Stimulated activated CD4-positive, alpha-beta T cell treated with anti-CD3 and anti-CD28 coated beads, Interleukin-4, amount 100 ng/mL, for 48 hours (primary cell): ENCODE results near the gene NUAK1.

Source experiments
- DNase-seq, 2 donors: peaks; one replicate each; pipeline ENCODE4 v3.0.0-alpha.2; 2020; ENCODE audit warnings: low read depth in 2 of 2

Gene NUAK1

DNA sequence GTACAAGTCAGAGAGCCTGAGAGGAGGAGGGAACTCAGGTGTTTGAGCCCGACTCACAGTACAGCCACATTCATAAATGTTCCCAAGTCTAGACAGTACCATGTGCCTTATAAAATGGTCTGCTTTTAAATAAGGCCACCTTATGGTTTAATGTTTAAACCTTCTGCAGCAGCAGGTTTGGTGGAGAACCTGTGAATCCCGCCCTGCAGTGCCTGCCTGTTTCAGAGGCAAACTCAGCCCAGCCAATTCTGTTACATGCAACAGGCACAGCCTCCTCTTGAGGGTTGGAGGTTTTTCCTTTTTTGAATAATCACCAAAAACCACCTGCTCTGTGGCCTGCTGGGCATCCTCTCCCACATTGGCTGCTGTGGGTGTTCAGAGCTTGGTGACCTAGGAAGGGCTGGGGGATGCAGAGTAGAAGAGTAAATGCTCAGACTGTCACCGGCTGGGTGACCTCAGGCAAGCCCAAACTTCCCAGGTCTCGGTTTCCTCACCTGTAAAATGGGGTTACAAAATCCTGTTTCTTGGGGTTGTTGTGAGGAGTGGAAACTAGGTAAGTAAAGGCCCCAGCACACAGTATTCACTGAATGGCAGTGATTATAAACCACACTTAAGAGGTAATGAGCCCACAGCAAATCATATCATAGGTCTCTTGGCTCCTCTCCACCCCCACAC, 28.0 kb downstream of the NUAK1 start:
- DNase-seq, result no peak

DNA sequence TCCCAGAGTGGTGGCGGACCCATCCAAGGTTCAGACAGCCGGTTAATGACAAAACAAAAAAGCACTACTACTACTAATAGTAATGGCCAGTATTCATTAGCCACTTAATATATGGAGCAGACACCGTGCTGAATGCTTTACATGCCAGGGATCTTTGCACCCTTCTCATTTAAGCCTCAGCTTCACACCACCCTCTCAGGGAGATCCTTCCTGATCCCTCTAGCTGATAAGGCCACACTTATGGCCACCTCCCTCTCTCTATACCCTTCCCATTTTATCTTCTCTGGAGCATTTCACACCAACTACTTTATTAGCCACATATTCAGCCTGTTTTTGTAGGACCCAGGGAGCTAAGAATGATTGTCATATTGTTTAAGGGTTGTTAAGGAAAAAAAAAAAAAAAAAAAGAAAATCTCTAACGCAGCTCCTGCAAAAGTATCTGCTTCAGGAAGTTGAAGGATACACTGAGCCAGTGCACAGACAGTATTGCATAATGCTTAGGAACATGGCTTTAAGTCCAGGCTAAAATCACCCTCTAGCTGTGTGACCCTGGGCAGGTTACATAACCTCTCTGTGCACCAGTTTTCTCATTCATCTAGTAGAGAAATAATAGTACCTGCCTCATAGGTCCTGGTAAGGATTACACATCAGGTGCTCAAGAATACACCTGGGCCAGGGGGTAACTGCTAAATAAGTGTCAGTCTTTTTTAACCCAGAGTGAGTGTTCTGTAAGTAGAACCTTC, 29.4 kb downstream of the NUAK1 start:
- DNase-seq, result no peak

- DNase-seq, result no peak
Measured at GRCh38 chr12:106108185-106108835, 30.4 kb downstream of the NUAK1 start.

DNA sequence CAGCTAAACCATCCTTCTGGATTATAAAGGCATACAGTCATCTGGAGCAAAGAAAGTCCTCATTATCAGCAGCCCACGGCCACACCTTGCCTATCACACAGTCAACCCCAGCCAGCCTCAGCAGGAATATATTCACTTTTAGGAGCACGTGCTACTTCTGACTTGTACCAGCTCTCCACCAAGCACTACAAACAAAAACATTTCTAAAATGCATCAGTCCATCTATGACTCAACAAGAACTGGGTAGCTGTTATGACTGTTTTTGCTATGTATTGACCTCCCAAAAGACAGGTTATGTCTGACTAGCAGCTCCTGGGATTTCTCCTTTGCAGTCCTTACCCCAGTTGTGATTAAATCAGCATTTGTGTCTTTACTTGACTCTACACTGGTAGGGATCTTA, 31.2 kb downstream of the NUAK1 start:
- DNase-seq, result no peak

DNA sequence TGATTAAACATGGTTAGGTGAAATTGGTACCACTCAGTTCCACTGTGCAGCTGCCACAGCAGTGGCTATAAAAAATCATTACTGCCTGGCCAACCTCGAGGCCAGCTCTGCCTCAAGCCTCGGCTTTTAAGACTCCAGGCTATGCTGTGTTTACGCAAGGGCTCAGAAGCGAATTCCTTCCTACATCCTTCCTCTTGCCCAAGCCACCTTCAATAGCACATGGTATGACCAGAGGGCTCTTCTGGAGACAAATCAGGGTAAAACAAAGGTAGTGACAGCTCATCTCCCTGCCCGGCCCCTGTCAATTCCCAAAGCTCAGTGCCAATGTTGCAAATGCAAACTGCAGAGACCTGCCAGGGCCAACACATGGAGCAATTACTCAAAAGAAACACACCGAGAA, 31.9 kb downstream of the NUAK1 start:
- DNase-seq, result no peak

- no peak for DNase-seq
Measured at GRCh38 chr12:106106061-106106566, 32.6 kb downstream of the NUAK1 start.

DNA sequence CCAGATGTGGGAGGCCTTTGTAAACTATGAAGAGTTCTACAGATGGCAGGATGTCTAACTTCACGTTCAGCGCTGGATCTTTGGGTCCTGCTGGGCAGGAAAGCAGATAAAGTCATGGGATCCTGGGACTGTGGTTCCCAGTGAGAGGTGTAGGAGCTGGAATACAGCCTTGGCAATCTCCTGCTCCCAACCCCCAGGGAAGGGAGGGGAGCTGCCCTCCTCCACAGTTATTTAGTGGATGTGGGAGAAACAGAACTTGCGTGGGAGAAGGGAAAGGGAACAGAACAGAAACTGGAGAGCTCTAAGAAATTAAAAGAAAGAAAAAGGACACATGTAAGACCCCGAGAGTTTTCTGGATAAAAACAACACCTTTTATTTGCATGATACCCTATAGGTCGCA, 37.0 kb downstream of the NUAK1 start:
- DNase-seq, result no peak

- no peak for DNase-seq
Measured at GRCh38 chr12:106098691-106099200, 40.0 kb downstream of the NUAK1 start.

DNA sequence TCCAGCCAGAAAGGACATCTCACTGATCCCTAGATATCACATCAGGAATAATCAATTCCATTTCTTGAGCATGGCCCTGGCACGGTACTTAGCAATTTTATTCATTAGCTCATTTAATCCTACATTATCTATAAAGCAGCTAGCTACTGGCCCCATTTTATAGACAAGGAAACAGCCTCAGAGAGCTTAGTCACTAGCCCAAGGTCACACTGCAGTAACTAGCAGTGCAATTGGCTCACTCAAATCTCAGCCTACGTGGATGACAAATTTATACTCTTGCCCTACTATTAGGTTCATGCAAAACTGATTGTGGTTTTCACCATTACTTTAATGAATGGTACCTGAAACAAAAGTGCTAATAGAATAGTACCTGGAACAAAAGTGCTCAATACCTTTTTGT, 41.7 kb downstream of the NUAK1 start:
- no peak for DNase-seq

GRCh38 chr12:106096376-106096775, 42.4 kb downstream of the NUAK1 start:
- no peak for DNase-seq

- DNase-seq, result no peak
Measured at GRCh38 chr12:106094304-106094703, 44.5 kb downstream of the NUAK1 start.

DNA sequence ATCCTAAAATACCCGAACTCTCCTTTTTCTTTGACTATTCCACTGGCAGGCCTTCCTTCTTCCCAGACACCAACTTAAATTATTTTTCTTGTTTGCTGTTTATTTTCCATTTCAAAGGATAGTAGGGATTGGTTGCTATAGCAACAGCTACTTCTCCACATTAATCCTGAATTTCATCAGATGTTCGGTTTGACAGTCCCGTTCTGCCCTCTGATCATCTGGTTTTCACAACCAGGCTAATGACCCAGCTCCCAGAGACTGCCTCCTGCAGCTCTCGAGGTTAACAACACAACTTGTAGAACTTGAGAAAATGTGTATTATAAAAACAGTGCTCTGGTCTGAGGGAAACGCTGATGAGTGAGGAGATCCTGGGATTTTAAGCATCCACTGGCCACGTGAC, 45.5 kb downstream of the NUAK1 start:
- no peak for DNase-seq

DNA sequence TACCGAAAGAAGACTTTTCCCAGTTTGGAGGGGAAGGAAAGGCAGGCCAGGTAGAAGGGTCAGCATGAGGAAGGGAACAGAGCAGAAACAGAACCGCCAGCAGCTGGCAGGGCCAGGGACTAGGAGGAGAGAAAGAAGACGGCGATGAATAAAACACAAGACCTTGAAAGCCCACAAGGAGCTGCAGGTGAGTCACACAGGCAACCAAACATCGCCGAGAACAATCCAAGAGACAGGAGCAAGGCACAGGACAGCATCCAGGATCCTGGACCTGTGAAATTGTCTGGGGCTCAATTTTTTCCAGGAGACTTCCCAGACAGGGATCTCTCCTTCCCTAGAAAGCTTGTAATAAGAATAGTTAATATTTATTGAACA, 47.3 kb downstream of the NUAK1 start:
- DNase-seq, result no peak

- DNase-seq, result no peak
Measured at GRCh38 chr12:106090591-106091445, 47.9 kb downstream of the NUAK1 start.

- no peak for DNase-seq
Measured at GRCh38 chr12:106089935-106090334, 48.8 kb downstream of the NUAK1 start.

- no peak for DNase-seq
Measured at GRCh38 chr12:106088811-106089485, 49.8 kb downstream of the NUAK1 start.

- DNase-seq, result no peak
Measured at GRCh38 chr12:106088246-106088808, 50.4 kb downstream of the NUAK1 start.

DNA sequence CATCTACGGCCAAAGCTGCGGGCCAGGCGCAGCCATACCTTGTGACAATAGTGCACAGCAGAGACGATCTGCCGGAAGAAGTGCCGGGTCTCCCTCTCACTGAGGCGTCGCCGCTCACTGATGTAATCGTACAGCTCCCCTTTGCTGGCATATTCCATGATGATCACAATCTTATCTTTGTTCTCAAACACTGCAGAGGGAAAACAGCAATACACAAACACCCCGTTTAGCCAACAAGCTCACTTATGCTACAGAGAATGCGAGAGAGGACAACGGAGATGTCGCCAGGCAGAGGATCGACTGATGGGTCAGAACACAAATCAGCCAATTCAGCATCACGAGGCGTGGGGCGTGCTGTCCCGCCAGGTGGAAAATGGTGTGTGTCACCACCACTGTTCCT, 52.1 kb downstream of the NUAK1 start:
- no peak for DNase-seq

GRCh38 chr12:106085213-106085612, 53.5 kb downstream of the NUAK1 start:
- DNase-seq, result no peak

- no peak for DNase-seq
Measured at GRCh38 chr12:106084759-106085158, 54.0 kb downstream of the NUAK1 start.
